AG09309 (cell line): ENCODE results near the gene HNRNPR.

Experiments
- DNase-seq: peaks from one replicate; pipeline ENCODE4 v3.0.0-alpha.2; 2010; ENCODE audit warnings: low read depth
- H3K4me3 ChIP-seq: 2 replicates; pipeline ENCODE4 v1.5.1; 2011; ENCODE audit warnings: mild to moderate bottlenecking, low read depth, low read length, moderate library complexity; ENCODE audit not compliant: control insufficient read depth
- CTCF ChIP-seq: IDR thresholded peaks from 2 replicates; pipeline ENCODE4 v1.5.1; 2011; ENCODE audit warnings: mild to moderate bottlenecking, low read depth, low read length, inconsistent platforms; ENCODE audit not compliant: insufficient read depth, control insufficient read depth; ENCODE audit errors: missing control alignments

The HNRNPR gene

GRCh38 chr1:23290836-23291565 is 53.1 kb downstream of the HNRNPR start:
- TF ChIP-seq CTCF = no peak

GRCh38 chr1:23288671-23289070 is 55.4 kb downstream of the HNRNPR start:
- TF ChIP-seq CTCF = no peak
- no peak overlapping the region for H3K4me3 ChIP-seq
- no peak for DNase-seq

More at GRCh38 chr1:23290836-23291565, 53.1 kb downstream of the HNRNPR start:
- H3K4me3 ChIP-seq = no peak overlapping the region
- no peak for DNase-seq

DNA sequence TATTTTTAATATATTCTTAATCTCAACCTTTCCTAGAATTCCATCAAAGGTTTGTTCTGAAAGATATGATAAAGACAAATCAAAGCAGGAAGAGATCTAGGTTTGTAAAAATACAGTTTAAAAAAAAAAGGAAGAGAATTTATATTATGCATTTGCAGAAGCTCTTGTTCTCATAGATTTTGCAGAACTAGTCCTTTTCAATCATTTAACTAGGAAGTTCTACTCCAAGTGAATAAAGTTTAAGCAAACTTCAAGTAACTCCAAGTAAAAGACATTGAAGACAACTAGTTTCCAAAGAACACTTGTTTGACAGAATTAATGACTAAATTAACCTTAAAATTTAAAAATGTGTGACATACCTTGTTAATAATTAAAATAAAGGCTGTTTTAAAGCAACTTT is 55.9 kb downstream of the HNRNPR start:
- H3K4me3 ChIP-seq = no peak overlapping the region
- no peak for DNase-seq
- TF ChIP-seq CTCF = no peak

DNA sequence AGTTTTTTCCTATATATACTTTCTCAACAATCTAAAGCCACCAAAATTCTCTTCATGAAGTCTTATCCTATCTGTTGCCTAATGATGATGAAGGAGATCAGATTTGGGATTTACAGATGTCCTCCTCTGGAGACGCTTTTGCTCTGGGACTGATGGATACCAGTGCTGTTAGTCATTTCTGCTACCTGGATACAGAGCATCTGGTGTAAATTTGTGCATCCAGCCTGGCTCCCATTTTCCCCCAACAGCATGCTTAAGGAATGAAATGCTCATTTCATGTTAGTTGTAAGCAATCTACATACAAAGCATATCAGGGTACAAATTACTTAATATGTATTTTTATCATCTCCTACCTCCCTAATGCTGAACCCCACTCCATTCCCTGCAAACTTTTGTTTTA is 57.7 kb downstream of the HNRNPR start:
- DNase-seq = no peak
- no peak for TF ChIP-seq CTCF
- H3K4me3 ChIP-seq = no peak overlapping the region

- DNase-seq = peak; percentile 13
- H3K4me3 ChIP-seq = no peak overlapping the region
- TF ChIP-seq CTCF = no peak
Observed at GRCh38 chr1:23283667-23284602, 60.1 kb downstream of the HNRNPR start.

- TF ChIP-seq CTCF = no peak
- no peak overlapping the region for H3K4me3 ChIP-seq
- DNase-seq = peak; percentile 80
Observed at GRCh38 chr1:23282957-23283356, 61.1 kb downstream of the HNRNPR start.
